GM21381 (cell line): ENCODE measurements around the gene RAB42.
A peak's percentile ranks its signal among the peaks of the same experiment; 100 is the strongest.
"Not testable (repeated sequence)": the region's sequence is repeated elsewhere in the genome, so short reads cannot be mapped to it uniquely, and the experiment has no call there.

ENCODE experiments used
- ATAC-seq: cut with Tn5 transposase; IDR thresholded peaks from one replicate; pipeline ENCODE4 v1.9.1; 2021; ENCODE audit warnings: mild to moderate bottlenecking, moderate library complexity; ENCODE audit not compliant: unreplicated experiment

RAB42 gene

GRCh38 chr1:28582248-28582615, 9.8 kb upstream of the RAB42 start:
- peak; percentile 3 for ATAC-seq

GRCh38 chr1:28586585-28587391, 5.3 kb upstream of the RAB42 start:
- not testable (repeated sequence) for ATAC-seq

- no peak for ATAC-seq
Observed at GRCh38 chr1:28592321-28593071, 431 bp downstream of the RAB42 start.

- not testable (repeated sequence) for ATAC-seq
Observed at GRCh38 chr1:28593988-28594356, 1.9 kb downstream of the RAB42 start.

- ATAC-seq = not testable (repeated sequence)
Observed at GRCh38 chr1:28594686-28595411, 2.8 kb downstream of the RAB42 start.

- no peak for ATAC-seq
Observed at GRCh38 chr1:28595412-28596191, 3.5 kb downstream of the RAB42 start.

- not testable (repeated sequence) for ATAC-seq
Observed at GRCh38 chr1:28596276-28596675, 4.2 kb downstream of the RAB42 start.

GRCh38 chr1:28601696-28602095, 9.6 kb downstream of the RAB42 start:
- no peak for ATAC-seq

- ATAC-seq = no peak
Observed at GRCh38 chr1:28602536-28603439, 10.7 kb downstream of the RAB42 start.

GRCh38 chr1:28604411-28604810, 12.3 kb downstream of the RAB42 start:
- no peak for ATAC-seq

GRCh38 chr1:28604962-28605361, 12.9 kb downstream of the RAB42 start:
- no peak for ATAC-seq

- ATAC-seq = no peak
Observed at GRCh38 chr1:28606771-28607170, 14.7 kb downstream of the RAB42 start.

GRCh38 chr1:28613175-28613574, 21.1 kb downstream of the RAB42 start:
- ATAC-seq = no peak

- no peak for ATAC-seq
Observed at GRCh38 chr1:28631713-28632112, 39.6 kb downstream of the RAB42 start.

- ATAC-seq = no peak
Observed at GRCh38 chr1:28632560-28632959, 40.5 kb downstream of the RAB42 start.

GRCh38 chr1:28640766-28641165, 48.7 kb downstream of the RAB42 start:
- no peak for ATAC-seq

- no peak for ATAC-seq
Observed at GRCh38 chr1:28642056-28642846, 50.2 kb downstream of the RAB42 start.

GRCh38 chr1:28642847-28643635, 51.0 kb downstream of the RAB42 start, which contains the start of gene TAF12:
TAF12 (minus strand) TSS chr1:28643067; CDS start chr1:28622081, 20,986 bp downstream.
- ATAC-seq = peak; percentile 77
